K562 (cell line): ENCODE results near the gene SGPP2. TPM values are rescaled to one million over a fixed set of nuclear protein-coding genes. Genes with fewer than 3 reads are reported as not detected.

ENCODE experiments used
- ATAC-seq: fragments of 200-7000 bp; cut with Tn5 transposase; 3 replicates; pipeline ENCODE4 v1.9.1; 2020; ENCODE audit warnings: moderate library complexity
- BruUV-seq: library from RNA; stranded (reverse); fragments of 400-500 nt; replicated peaks from 2 replicates; lab custom pipeline; 2021; lab: Mats Ljungman, UMichigan
- CTCF ChIA-PET: fragments of 300-600 bp; formaldehyde crosslinking; extraction: SDS; loops from one replicate; lab custom pipeline; 2021; ENCODE audit warnings: low intra/inter-chr PET ratio; lab: Yijun Ruan, JAX
- POLR2A ChIA-PET: fragments of 300-600, 350-650 bp; sonication (Branson Sonifier 250); formaldehyde crosslinking; extraction: SDS; loops from one replicate; lab custom pipeline; 2021; ENCODE audit warnings: antibody characterized with exemption, inconsistent platforms; lab: Yijun Ruan, JAX
- DNase-seq, 4 experiments: peaks; one replicate each; pipeline versions ENCODE4 v3.0.0 to v3.0.0-alpha.2; 2011 to 2018; ENCODE audit warnings: low spot score in 3 of 4, mixed read lengths in 3 of 4; ENCODE audit errors: extremely low read depth in 1 of 4
- FAIRE-seq: peaks from 2 replicates; lab custom pipeline; 2011; peaks lifted over from hg19 to GRCh38; lab: Jason Lieb, UNC
- H2AFZ ChIP-seq: 2 replicates; pipeline ENCODE4 v1.6.0; 2011; ENCODE audit warnings: low read depth, low read length, control low read depth, inconsistent platforms
- H3K27ac ChIP-seq: fragments of 200-600 bp; 3 replicates; pipeline ENCODE4 v1.8.0; 2011; ENCODE audit warnings: low read depth, mild to moderate bottlenecking, control low read depth, inconsistent platforms, low read length, moderate library complexity, mixed read lengths; ENCODE audit errors: extremely low read depth
- H3K27me3 ChIP-seq, 2 experiments: fragments of 300-600 bp in 1 of 2; 2 replicates in 1 of 2; 3 replicates in 1 of 2; pipeline versions ENCODE4 v1.6.0 to v1.8.0; 2011; ENCODE audit warnings: inconsistent platforms in 2 of 2, low read length in 2 of 2, mild to moderate bottlenecking in 1 of 2, mixed read lengths in 1 of 2, moderate library complexity in 1 of 2; ENCODE audit not compliant: control insufficient read depth in 2 of 2, insufficient read depth in 2 of 2
- H3K36me3 ChIP-seq: fragments of 300-600 bp; 3 replicates; pipeline ENCODE4 v1.8.0; 2011; ENCODE audit warnings: mild to moderate bottlenecking, low read length, inconsistent platforms; ENCODE audit not compliant: control insufficient read depth, insufficient read depth
- H3K4me1 ChIP-seq, 2 experiments: fragments of 200-600 bp in 1 of 2; replicated peaks in 1 of 2; 2 replicates in 1 of 2; 3 replicates in 1 of 2; pipeline versions ENCODE4 v1.5.1 to v1.8.0; 2011; ENCODE audit warnings: inconsistent platforms in 2 of 2, low read length in 2 of 2, mild to moderate bottlenecking in 1 of 2, mixed read lengths in 1 of 2, moderate library complexity in 1 of 2; ENCODE audit not compliant: control insufficient read depth in 2 of 2, insufficient read depth in 2 of 2
- H3K4me2 ChIP-seq: 2 replicates; pipeline ENCODE4 v1.6.1; 2011; ENCODE audit warnings: low read length, control low read depth, inconsistent platforms, mixed read lengths; ENCODE audit not compliant: insufficient read depth
- H3K4me3 ChIP-seq: fragments of 200-600 bp; sonication (generic), shearing (Covaris generic); 2 replicates; pipeline ENCODE4 v1.5.1; 2016; ENCODE audit warnings: control low read depth, inconsistent platforms
- H3K79me2 ChIP-seq: fragments of 200-600 bp; 3 replicates; pipeline ENCODE4 v1.8.0; 2011; ENCODE audit warnings: low read length, inconsistent platforms; ENCODE audit not compliant: control insufficient read depth, insufficient read depth
- H3K9ac ChIP-seq, 2 experiments: 2 replicates each; pipeline versions ENCODE4 v1.6.0 to v1.6.1; 2011; ENCODE audit warnings: low read depth in 2 of 2, low read length in 2 of 2, control low read depth in 1 of 2, inconsistent platforms in 1 of 2, mild to moderate bottlenecking in 1 of 2, mixed read lengths in 1 of 2; ENCODE audit not compliant: insufficient read depth in 1 of 2
- H3K9me1 ChIP-seq: one replicate; pipeline ENCODE4 v1.6.0; 2011; ENCODE audit warnings: inconsistent platforms, mild to moderate bottlenecking, low read length, moderate library complexity; ENCODE audit not compliant: control insufficient read depth, insufficient read depth
- H3K9me3 ChIP-seq: replicated peaks from 2 replicates; pipeline ENCODE4 v1.5.1; 2011; ENCODE audit warnings: low read depth, low read length, inconsistent platforms; ENCODE audit not compliant: control insufficient read depth, insufficient read depth
- H4K20me1 ChIP-seq: replicated peaks from 2 replicates; pipeline ENCODE4 v1.6.1; 2011; ENCODE audit warnings: low read length, inconsistent platforms, mixed read lengths; ENCODE audit not compliant: control insufficient read depth, insufficient read depth
- ATF6 ChIP-seq: sonication (generic); formaldehyde crosslinking; IDR thresholded peaks from 2 replicates; pipeline ENCODE4 v1.4.0; 2020; ENCODE audit warnings: mild to moderate bottlenecking, missing genetic modification reagents
- EWSR1 ChIP-seq: fragments of 450-650 bp; IDR thresholded peaks from 2 replicates; pipeline ENCODE4 v1.6.1; 2018; ENCODE audit warnings: borderline replicate concordance, mild to moderate bottlenecking, low read depth, moderate library complexity; ENCODE audit not compliant: partially characterized antibody
- FIP1L1 ChIP-seq: fragments of 200-400 bp; formaldehyde crosslinking; IDR thresholded peaks from 2 replicates; pipeline ENCODE4 v1.6.1; 2018; ENCODE audit warnings: mild to moderate bottlenecking, low read depth, low read length; ENCODE audit not compliant: poor library complexity, severe bottlenecking
- POLR3G ChIP-seq: IDR thresholded peaks from 2 replicates; pipeline ENCODE4 v1.6.1; 2011; ENCODE audit not compliant: insufficient read length, insufficient replicate concordance; ENCODE audit errors: extremely low read depth
- XRCC3 ChIP-seq: fragments of 450-650 bp; IDR thresholded peaks from 2 replicates; pipeline ENCODE4 v1.6.1; 2017; ENCODE audit warnings: mild to moderate bottlenecking, moderate library complexity
- ZNF436 ChIP-seq: fragments of 250-450, 450-650 bp; sonication (Bioruptor Pico); formaldehyde crosslinking; IDR thresholded peaks from 2 replicates; pipeline ENCODE4 v1.7.0; 2020; ENCODE audit warnings: mild to moderate bottlenecking
- WGBS: fragments of 100-300 bp; shearing (Covaris generic); methylation state at CpG from one replicate; pipeline ENCODE4 v1.1.6; 2016; ENCODE audit warnings: low coverage, mixed read lengths; ENCODE audit not compliant: insufficient coverage; ENCODE audit errors: missing lambda C conversion rate; 5-methylcytosine and 5-hydroxymethylcytosine counted together
- in situ Hi-C: fragments of 300-500 bp; cut with MboI; formaldehyde crosslinking; loops from 4 replicates; pipeline ENCODE4 v1.15.0; 2018; ENCODE audit warnings: inconsistent platforms, mixed read lengths
- intact Hi-C: fragments of 100-400 bp; cut with micrococcal nuclease; formaldehyde crosslinking; loops from 2 replicates; pipeline ENCODE4 v1.14.2; 2022
- polyA plus RNA-seq, 8 experiments: library from polyadenylated mRNA; depleted of rRNA in 4 of 8; stranded (reverse) in 5 of 8; unstranded in 3 of 8; fragments of >200 nt; fragmentation: Nextera tagmentation in 2 of 8; fragmentation: Illumina TruSeq in 1 of 8; extraction: Ambion mirVana in 2 of 8; extraction: Trizol in 1 of 8; gene quantifications; 2 replicates each; pipeline versions ENCODE4 v1.2.1 to v1.2.3, GENCODE V29; 2011 to 2014; ENCODE audit warnings: inconsistent platforms in 1 of 8, missing spikeins in 1 of 8
- total RNA-seq, 7 experiments: library from RNA; depleted of rRNA in 6 of 7; stranded (reverse); fragments of >200 nt in 6 of 7; fragmentation: Illumina TruSeq in 2 of 7; extraction: Trizol in 2 of 7; gene quantifications; 2 replicates each; pipeline versions ENCODE4 v1.2.1 to v1.2.3, GENCODE V29; 2011 to 2021; ENCODE audit warnings: low replicate concordance in 1 of 7

SGPP2 gene
- total and polyA plus RNA-seq, 9 of the 15 experiments (the other 6 are each of a cell fraction or from before 2014, with no cell fraction given), result 0.01 to 0.04 TPM; not detected in 7

DNA sequence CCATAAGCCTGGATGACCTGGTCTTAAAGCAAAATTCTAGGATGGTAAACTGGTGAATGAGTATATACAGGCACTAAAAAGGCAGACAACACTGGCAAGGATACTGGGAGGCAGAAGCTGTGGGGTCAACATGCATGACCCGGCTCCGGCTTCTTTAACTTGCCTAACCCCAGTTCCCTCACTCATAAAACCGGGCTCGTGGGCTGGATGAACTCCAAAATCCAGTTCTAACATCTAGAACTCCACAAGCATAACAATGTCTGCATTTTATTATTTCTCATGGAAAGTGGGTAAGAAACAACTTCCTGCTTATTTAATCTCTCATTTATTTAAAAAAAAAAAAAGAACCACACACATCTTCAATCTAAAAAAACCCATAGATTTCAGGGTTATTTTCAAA, 174.3 kb downstream of the SGPP2 start:
- H3K4me2 ChIP-seq, result no peak overlapping the region
- H3K27me3 ChIP-seq, result no peaks in the 10 kb centered on the region
- ATAC-seq (no peak), DNase-seq (no peak), FAIRE-seq (no peak)
- H3K4me3 ChIP-seq, result no peak overlapping the region
- 92% methylated on average over 4 of the region's 4 CpGs for WGBS
- H3K79me2 ChIP-seq, result 0 out of 3 replicates have a peak, but pooled peaks cover 2% of the 10 kb centered on the region
- intact Hi-C loops, result no loop called here
- H3K9me3 ChIP-seq, result no peaks in the 10 kb centered on the region
- no TSS peak for BruUV-seq
- ChIA-PET CTCF (no interaction called here), POLR2A (no interaction called here)
- H3K4me1 ChIP-seq, result no peaks in the 10 kb centered on the region
- no peak overlapping the region for H3K27ac ChIP-seq
- no peak overlapping the region for H3K9ac ChIP-seq
- in situ Hi-C loops, result no loop called here
- H2AFZ ChIP-seq, result no peak overlapping the region
- H4K20me1 ChIP-seq, result no peaks in the 10 kb centered on the region
- no peak for TF ChIP-seq ATF6
- no peak for TF ChIP-seq FIP1L1
- no peak for TF ChIP-seq XRCC3
- no peak for TF ChIP-seq EWSR1
- H3K9me1 ChIP-seq, result no peaks in the 10 kb centered on the region
- H3K36me3 ChIP-seq, result peaks cover 74% of the 10 kb centered on the region

DNA sequence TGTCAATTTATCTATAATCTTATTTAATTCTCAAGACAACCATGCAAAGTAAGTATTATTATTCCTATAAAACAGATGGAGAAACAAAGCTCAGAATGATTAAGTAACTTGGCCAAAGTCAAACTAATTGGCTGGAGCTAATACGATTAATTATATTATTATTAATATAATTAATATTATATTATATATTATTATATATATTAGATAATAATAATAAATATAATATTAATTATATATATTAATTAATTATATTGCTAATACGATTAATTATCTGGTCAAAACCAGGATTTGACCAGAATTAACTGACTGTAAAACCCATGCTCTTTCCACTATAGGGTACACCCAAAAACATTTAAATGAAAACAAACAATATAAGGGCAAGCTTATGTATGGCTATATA, 179.2 kb downstream of the SGPP2 start:
- ATAC-seq (no peak), DNase-seq (no peak), FAIRE-seq (no peak)
- POLR2A ChIA-PET, result no interaction called here
- no TSS peak for BruUV-seq
- no peak overlapping the region for H3K9ac ChIP-seq
- no peak for TF ChIP-seq ZNF436 (CRISPR knock-in tag)
- no peak for TF ChIP-seq POLR3G
- TF ChIP-seq, all 486 proteins: peak for 0
- in situ Hi-C loops, result no loop called here
- Histone ChIP-seq H4K20me1 (no peaks in the 10 kb centered on the region), H2AFZ (no peak overlapping the region), H3K36me3 (peaks cover 64% of the 10 kb centered on the region), H3K79me2 (peaks cover 6% of the 10 kb centered on the region; the same call in 2 of the 3 replicates), H3K4me1 (no peaks in the 10 kb centered on the region), H3K4me2 (no peak overlapping the region), H3K4me3 (no peak overlapping the region), H3K27ac (no peak overlapping the region), H3K9me3 (no peaks in the 10 kb centered on the region), H3K27me3 (no peaks in the 10 kb centered on the region), H3K9me1 (no peaks in the 10 kb centered on the region)
- intact Hi-C loops, result no loop called here
- CTCF ChIA-PET, result no interaction called here
- 97% methylated on average over 2 of the region's 2 CpGs for WGBS
